Smooth muscle cell (in vitro differentiated cells): ENCODE measurements around the gene CFDP1. TPM values are rescaled to one million over a fixed set of nuclear protein-coding genes. Genes with fewer than 3 reads are reported as not detected.

Experiments
- DNase-seq: peaks from one replicate; lab custom pipeline; 2025; ENCODE audit not compliant: unreplicated experiment; lab: John Stamatoyannopoulos, UW
- H2AFZ ChIP-seq: fragments of 200-600 bp; sonication (generic); 2 replicates; pipeline ENCODE4 v1.6.0; 2016; ENCODE audit warnings: antibody characterized with exemption, low read depth, mild to moderate bottlenecking
- H3F3A ChIP-seq: fragments of 200-600 bp; sonication (generic); 2 replicates; pipeline ENCODE4 v1.6.0; 2017; ENCODE audit warnings: antibody characterized with exemption, low read depth
- H3K27ac ChIP-seq: fragments of 200-600 bp; sonication (generic); 2 replicates; pipeline ENCODE4 v1.5.1; 2016; ENCODE audit warnings: low read depth, mild to moderate bottlenecking
- H3K27me3 ChIP-seq: fragments of 200-600 bp; sonication (generic); 2 replicates; pipeline ENCODE4 v1.6.1; 2016; ENCODE audit warnings: low read depth, mild to moderate bottlenecking
- H3K36me3 ChIP-seq: fragments of 200-600 bp; sonication (generic); 2 replicates; pipeline ENCODE4 v1.5.1; 2016; ENCODE audit warnings: low read depth
- H3K4me1 ChIP-seq: fragments of 200-600 bp; sonication (generic); 2 replicates; pipeline ENCODE4 v1.5.1; 2016; ENCODE audit warnings: low read depth
- H3K4me2 ChIP-seq: fragments of 200-600 bp; sonication (generic); 2 replicates; pipeline ENCODE4 v1.6.0; 2016; ENCODE audit warnings: mild to moderate bottlenecking
- H3K4me3 ChIP-seq: fragments of 200-600 bp; sonication (generic); 2 replicates; pipeline ENCODE4 v1.5.1; 2016; ENCODE audit warnings: mild to moderate bottlenecking
- H3K79me2 ChIP-seq: fragments of 200-600 bp; sonication (generic); 2 replicates; pipeline ENCODE4 v1.6.0; 2016; ENCODE audit warnings: low read depth, mild to moderate bottlenecking
- H3K9ac ChIP-seq: fragments of 200-600 bp; sonication (generic); 2 replicates; pipeline ENCODE4 v1.6.0; 2016; ENCODE audit warnings: low read depth
- H3K9me3 ChIP-seq: fragments of 200-600 bp; sonication (generic); replicated peaks from 2 replicates; pipeline ENCODE4 v1.5.1; 2016; ENCODE audit warnings: low read depth
- H4K20me1 ChIP-seq: fragments of 200-600 bp; sonication (generic); 2 replicates; pipeline ENCODE4 v1.6.0; 2016; ENCODE audit warnings: low read depth
- CTCF ChIP-seq: fragments of 200-600 bp; sonication (generic); IDR thresholded peaks from 2 replicates; pipeline ENCODE4 v1.5.1; 2017; ENCODE audit warnings: borderline replicate concordance, mild to moderate bottlenecking, antibody characterized with exemption; ENCODE audit not compliant: insufficient read depth, poor library complexity, severe bottlenecking
- WGBS: methylation state at CpG from one replicate; pipeline ENCODE4 v1.1.7; 2016; ENCODE audit warnings: low lambda C conversion rate; 5-methylcytosine and 5-hydroxymethylcytosine counted together
- polyA plus RNA-seq: library from polyadenylated mRNA; unstranded; fragments of >200 nt; fragmentation: Nextera tagmentation; extraction: Ambion mirVana; gene quantifications from 2 replicates; pipeline ENCODE4 v1.2.1, GENCODE V29; 2016
- total RNA-seq: library from RNA; depleted of rRNA; stranded (reverse); fragments of >200 nt; gene quantifications from 2 replicates; pipeline ENCODE4 v1.2.3, GENCODE V29; 2014

Gene CFDP1
- total RNA-seq, result 59.0 and 87.3 TPM in 2 replicates
- polyA plus RNA-seq, result 81.5 and 91.0 TPM in 2 replicates

DNA sequence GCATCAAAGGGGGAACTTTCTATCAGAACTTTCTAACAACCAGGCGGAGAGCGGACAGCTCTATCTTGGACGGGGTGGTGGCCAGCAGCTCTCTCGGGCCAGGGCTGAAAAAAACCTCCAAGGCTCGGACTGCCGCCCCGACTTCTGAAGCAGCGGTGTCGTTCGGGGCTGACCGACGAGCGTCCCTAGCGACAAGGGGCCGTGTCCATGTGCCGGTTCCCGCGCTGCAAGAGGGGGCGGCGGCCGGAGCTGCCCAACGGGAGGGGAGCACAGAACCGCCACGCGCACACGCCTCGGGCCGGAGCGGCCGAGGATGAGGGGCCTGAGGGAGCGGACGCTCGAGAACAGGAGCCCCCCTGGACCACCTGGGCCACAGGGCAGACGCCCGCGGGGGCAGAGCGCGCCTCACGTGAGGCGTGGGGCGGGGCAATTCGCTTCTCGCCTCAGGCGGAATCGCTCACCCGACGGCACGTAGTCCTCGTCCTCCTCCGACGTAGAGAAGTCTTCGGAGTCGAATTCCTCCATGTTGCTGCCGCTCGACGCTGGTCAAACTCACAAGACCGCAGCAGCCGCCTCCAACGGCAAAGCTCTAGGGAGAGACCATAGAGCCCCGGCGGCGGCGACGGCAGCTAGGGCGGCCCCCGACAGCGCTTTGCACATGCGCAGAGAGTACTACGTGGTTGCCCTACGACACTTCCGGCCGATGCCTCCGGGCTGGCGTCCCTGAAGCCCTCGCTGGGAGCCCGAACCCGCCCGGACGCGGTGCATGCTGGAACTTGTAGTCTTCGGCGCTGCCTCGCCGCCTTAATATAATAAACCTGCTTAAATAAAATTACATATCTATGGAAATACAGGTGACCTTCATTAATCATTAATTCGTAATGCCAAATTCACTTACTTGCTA, at the start of gene CFDP1:
Gene CFDP1, minus strand, starts transcription at position 676 of the 904 bp plus-strand sequence. Its CDS starts 151 bp downstream, at position 525.
- peak within 1 kb of the TSS; percentile 81 for H3K4me3 ChIP-seq
- H3F3A ChIP-seq, result no peaks in the 10 kb centered on the region
- H3K4me1 ChIP-seq, result peaks cover 6% of the 10 kb centered on the region
- no peaks in the 10 kb centered on the region for H3K9me3 ChIP-seq
- peaks cover 39% of the 10 kb centered on the region for H4K20me1 ChIP-seq
- peak within 1 kb of the TSS; percentile 98 for H3K9ac ChIP-seq
- H3K27ac ChIP-seq, result peak within 1 kb of the TSS; percentile 97
- H2AFZ ChIP-seq, result peak within 1 kb of the TSS; percentile 92
- H3K27me3 ChIP-seq, result no peaks in the 10 kb centered on the region
- peak; percentile 80 for DNase-seq
- peaks cover 52% of the 10 kb centered on the region for H3K79me2 ChIP-seq
- WGBS, result under 1% methylated on average over 76 of the region's 85 CpGs
- no peaks in the 10 kb centered on the region for H3K36me3 ChIP-seq
- no peak for TF ChIP-seq CTCF
- H3K4me2 ChIP-seq, result peak within 1 kb of the TSS; percentile 90

- H3K27ac ChIP-seq, result peak overlapping the region; percentile 35
- no peak for DNase-seq
Observed at GRCh38 chr16:75482434-75483205, 49.3 kb upstream of the CFDP1 start.

DNA sequence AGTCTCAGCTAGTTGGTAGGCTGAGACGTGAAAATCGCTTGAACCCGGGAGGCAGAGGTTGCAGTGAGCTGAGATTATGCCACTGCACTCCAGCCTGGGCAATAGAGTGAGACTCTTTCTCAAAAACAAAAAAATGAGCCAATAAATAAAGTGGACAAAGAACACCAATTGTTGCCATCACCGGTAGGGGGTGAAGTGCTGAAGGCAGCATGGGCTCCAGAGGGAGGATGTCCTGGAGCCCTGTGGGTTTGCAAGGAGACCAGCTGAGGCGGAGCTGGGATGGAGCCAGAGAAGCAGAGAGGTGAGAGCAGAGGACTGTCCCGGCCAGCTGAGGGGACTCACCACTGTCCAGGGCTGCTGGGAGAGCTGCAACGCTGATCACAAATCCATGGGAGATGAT, 48.2 kb upstream of the CFDP1 start:
- no peak overlapping the region for H2AFZ ChIP-seq
- H4K20me1 ChIP-seq, result no peaks in the 10 kb centered on the region
- no peaks in the 10 kb centered on the region for H3K27me3 ChIP-seq
- H3K27ac ChIP-seq, result no peak overlapping the region
- WGBS, result 97% methylated on average over 7 of the region's 7 CpGs
- no peak overlapping the region for H3K9ac ChIP-seq
- H3K4me2 ChIP-seq, result no peak overlapping the region
- TF ChIP-seq CTCF, result no peak
- no peaks in the 10 kb centered on the region for H3K36me3 ChIP-seq
- DNase-seq, result no peak
- no peaks in the 10 kb centered on the region for H3K9me3 ChIP-seq
- no peak overlapping the region for H3K4me3 ChIP-seq
- no peaks in the 10 kb centered on the region for H3F3A ChIP-seq
- H3K79me2 ChIP-seq, result no peaks in the 10 kb centered on the region
- H3K4me1 ChIP-seq, result no peaks in the 10 kb centered on the region

More at GRCh38 chr16:75482434-75483205, 49.3 kb upstream of the CFDP1 start:
- Histone ChIP-seq H3K4me1 (no peaks in the 10 kb centered on the region), H3F3A (no peaks in the 10 kb centered on the region), H3K4me3 (no peak overlapping the region), H3K9ac (no peak overlapping the region), H3K9me3 (no peaks in the 10 kb centered on the region), H3K27me3 (no peaks in the 10 kb centered on the region), H3K4me2 (no peak overlapping the region), H2AFZ (no peak overlapping the region), H3K36me3 (no peaks in the 10 kb centered on the region), H4K20me1 (no peaks in the 10 kb centered on the region), H3K79me2 (no peaks in the 10 kb centered on the region)
- WGBS, result 87% methylated on average over 14 of the region's 14 CpGs
- no peak for TF ChIP-seq CTCF
